Measurements from ENCODE around the gene DDX27. TPM values are rescaled to one million over a fixed set of nuclear protein-coding genes. Genes with fewer than 3 reads are reported as not detected.

Gene DDX27
- total and polyA plus RNA-seq, 8 donors, result 21.8 to 49.5 (median 46.0) TPM

DNA sequence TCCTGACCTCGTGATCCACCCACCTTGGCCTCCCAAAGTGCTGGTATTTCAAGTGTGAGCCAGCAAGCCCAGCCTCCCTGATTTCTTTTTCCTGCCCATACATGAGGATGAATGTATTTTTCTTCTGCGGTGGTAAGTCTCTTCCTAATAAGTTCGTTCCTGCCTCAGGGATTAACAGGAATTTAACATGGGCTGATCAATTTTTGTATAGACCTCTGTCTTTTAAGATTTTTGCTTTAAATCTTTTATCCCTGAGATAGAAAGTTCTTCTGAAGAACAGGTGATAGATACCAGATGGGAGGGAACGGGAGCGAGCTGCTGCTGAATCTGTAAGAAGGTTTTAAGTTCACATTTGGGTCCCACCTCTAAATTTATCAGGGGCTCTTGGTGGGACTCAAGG lies 65.6 kb downstream of the DDX27 start:
- TF ChIP-seq, protein P1, sequence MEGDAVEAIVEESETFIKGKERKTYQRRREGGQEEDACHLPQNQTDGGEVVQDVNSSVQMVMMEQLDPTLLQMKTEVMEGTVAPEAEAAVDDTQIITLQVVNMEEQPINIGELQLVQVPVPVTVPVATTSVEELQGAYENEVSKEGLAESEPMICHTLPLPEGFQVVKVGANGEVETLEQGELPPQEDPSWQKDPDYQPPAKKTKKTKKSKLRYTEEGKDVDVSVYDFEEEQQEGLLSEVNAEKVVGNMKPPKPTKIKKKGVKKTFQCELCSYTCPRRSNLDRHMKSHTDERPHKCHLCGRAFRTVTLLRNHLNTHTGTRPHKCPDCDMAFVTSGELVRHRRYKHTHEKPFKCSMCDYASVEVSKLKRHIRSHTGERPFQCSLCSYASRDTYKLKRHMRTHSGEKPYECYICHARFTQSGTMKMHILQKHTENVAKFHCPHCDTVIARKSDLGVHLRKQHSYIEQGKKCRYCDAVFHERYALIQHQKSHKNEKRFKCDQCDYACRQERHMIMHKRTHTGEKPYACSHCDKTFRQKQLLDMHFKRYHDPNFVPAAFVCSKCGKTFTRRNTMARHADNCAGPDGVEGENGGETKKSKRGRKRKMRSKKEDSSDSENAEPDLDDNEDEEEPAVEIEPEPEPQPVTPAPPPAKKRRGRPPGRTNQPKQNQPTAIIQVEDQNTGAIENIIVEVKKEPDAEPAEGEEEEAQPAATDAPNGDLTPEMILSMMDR (IDR thresholded peaks at IDR 0.05), result no peak
- Histone ChIP-seq H3K27ac (no peak overlapping the region), H3K27me3 (no peaks in the 10 kb centered on the region), H3K4me1 (peaks cover 18 to 80% of the 10 kb centered on the region in 2 donors), H3K9me3 (peaks cover 9 to 50% of the 10 kb centered on the region in 2 donors), H3K4me3 (peak overlapping the region in 1 of 2 donors; percentile 83), H3K36me3 (peaks cover 18 to 100% of the 10 kb centered on the region in 2 donors)
- DNase-seq, result no peak
- ATAC-seq, result no peak
- intact Hi-C loops (cut with DNase I), result no loop called here

DNA sequence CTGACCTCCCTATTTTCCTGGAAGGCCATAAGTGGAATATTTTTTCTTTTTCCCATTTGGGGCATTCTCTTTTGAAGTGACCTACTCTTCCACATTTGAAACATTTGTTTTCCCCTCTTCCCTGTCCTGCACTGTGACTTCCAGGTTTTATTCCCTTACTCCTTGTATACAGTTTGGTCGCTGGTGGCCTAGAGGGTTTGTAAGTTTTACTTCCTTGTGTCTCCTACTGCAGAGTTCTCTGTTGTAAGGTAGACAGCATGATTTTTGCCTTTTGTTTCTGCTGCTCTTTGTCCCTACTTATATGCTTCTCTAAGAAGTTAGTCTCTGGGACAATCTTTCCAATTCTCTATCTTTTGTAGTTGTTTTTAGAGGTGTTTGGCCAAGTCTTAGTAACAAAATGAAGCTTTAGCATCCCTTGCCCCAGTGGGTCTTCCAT lies 66.0 kb downstream of the DDX27 start:
- peaks cover 9 to 46% of the 10 kb centered on the region in 2 donors for H3K9me3 ChIP-seq
- H3K27ac ChIP-seq, result no peak overlapping the region
- DNase-seq (no peak), ATAC-seq (no peak)
- intact Hi-C loops (cut with DNase I), result no loop called here
- H3K4me3 ChIP-seq, result no peak overlapping the region
- TF ChIP-seq, protein P1 (IDR thresholded peaks at IDR 0.05), result no peak
- H3K4me1 ChIP-seq, result peaks cover 13 to 77% of the 10 kb centered on the region in 2 donors
- H3K36me3 ChIP-seq, result peaks cover 17 to 100% of the 10 kb centered on the region in 2 donors
- H3K27me3 ChIP-seq, result no peaks in the 10 kb centered on the region

DNA sequence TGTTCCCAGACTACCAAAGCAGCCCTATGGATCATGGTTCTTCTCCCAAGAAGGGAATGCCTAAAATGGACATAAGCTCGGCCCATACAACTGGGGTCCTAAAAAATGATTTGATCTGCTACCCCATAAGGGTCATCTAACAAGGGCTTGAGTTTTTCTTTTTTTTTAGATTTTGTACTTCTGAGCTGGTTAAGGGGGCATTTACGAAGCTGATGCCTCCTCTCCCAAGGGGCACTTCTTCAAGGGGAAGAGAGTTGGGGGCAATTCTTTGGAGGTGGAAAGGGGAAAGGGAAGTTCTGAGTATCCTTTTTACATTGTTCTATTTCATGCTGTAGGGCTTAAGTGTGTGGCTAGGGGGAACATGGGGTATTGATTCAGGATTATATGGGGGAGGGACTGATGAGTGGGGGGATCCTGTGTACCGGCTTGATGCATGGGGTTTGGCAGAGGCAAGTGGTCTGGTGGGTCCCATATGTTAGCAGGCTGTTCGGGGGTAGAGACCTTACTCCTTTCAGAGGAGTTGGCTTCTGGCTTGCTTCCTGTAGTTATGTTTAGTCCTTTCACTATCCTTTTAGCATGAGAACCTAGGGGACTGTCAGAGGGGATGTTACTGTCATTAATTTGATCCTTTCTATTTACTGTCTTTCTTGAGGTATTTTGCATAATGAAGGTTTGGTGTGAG lies 66.7 kb downstream of the DDX27 start:
- peaks cover 10 to 70% of the 10 kb centered on the region in 2 donors for H3K4me1 ChIP-seq
- intact Hi-C loops (cut with DNase I), result no loop called here
- H3K9me3 ChIP-seq, result peaks cover 5 to 40% of the 10 kb centered on the region in 2 donors
- H3K27me3 ChIP-seq, result no peaks in the 10 kb centered on the region
- DNase-seq, result no peak
- no peak overlapping the region for H3K4me3 ChIP-seq
- TF ChIP-seq, protein P1 (IDR thresholded peaks at IDR 0.05), result no peak
- H3K36me3 ChIP-seq, result peaks cover 12 to 100% of the 10 kb centered on the region in 2 donors
- no peak for ATAC-seq
- H3K27ac ChIP-seq, result peak overlapping the region in 1 of 2 donors; percentile 75

DNA sequence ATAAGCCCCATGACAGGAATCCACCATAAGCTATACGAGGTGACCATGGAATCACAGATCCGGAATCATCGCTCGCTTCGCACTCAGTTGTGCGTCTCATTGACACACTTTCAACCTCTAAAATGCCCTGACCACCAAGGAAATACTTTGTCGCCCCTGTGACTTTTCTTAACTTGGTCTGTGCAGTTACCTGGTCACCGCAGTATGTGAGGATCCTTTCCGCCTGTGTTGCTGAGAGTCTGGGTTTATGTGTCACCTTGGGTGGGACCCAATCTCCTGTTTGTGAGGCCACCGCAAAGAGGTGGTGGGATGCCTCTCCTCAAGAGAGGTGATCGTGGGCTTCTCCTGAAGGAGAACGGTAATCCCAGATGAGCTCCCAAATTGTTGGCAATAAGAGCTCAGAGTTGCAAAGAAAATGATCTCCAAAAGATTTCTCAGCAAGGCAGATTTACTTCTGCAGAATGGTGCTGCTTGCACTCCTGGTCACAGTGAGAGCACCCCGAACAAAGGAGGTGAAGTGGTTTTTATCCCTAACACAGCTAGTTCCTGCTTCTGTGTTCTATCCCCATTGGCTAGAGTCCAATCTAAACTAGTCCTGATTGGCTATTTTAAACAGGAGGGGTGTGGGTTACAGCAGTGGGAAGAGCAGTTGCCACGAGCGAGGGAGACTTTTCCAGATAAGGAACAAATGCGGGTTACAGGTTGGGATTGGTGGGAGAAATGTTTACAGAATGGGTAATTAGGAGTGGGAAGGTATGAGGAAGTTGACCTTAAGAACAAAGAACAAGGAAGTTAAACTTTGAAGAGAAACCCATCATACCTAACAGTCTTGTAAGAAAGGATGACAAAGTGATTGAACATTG lies 67.7 kb downstream of the DDX27 start:
- Histone ChIP-seq H3K9me3 (peaks cover 5 to 35% of the 10 kb centered on the region in 2 donors), H3K4me3 (peak overlapping the region in 1 of 2 donors; percentile 11), H3K27ac (peak overlapping the region in 1 of 2 donors; percentile 75), H3K36me3 (peaks cover 9 to 100% of the 10 kb centered on the region in 2 donors), H3K27me3 (no peaks in the 10 kb centered on the region), H3K4me1 (peaks cover 7 to 61% of the 10 kb centered on the region in 2 donors)
- intact Hi-C loops (cut with DNase I), result no loop called here
- DNase-seq (no peak), ATAC-seq (peak; percentile 43)
- TF ChIP-seq, protein P1 (IDR thresholded peaks at IDR 0.05), result no peak

Data from left lung (tissue), 10 donors.